Peyer's patch (tissue), 4 donors: Measurements from ENCODE around the gene UGT1A7.

Experiments used
- POLR2A ChIP-seq, 2 donors: fragments of 450-650 bp; IDR thresholded peaks; one replicate each; pipeline ENCODE4 v1.5.1; 2017; ENCODE audit warnings: antibody characterized with exemption in 2 of 2, mild to moderate bottlenecking in 2 of 2, moderate library complexity in 2 of 2
- TF ChIP-seq, protein P1 (sequence below), 6 experiments: fragments of 450-650 bp in 4 of 6; fragments of 200-600 bp in 2 of 6; sonication (generic) in 1 of 6; IDR thresholded peaks; one replicate each; pipeline ENCODE4 v1.5.1; 2017 to 2019; ENCODE audit warnings: antibody characterized with exemption in 6 of 6, mild to moderate bottlenecking in 3 of 6, moderate library complexity in 1 of 6

DNA sequence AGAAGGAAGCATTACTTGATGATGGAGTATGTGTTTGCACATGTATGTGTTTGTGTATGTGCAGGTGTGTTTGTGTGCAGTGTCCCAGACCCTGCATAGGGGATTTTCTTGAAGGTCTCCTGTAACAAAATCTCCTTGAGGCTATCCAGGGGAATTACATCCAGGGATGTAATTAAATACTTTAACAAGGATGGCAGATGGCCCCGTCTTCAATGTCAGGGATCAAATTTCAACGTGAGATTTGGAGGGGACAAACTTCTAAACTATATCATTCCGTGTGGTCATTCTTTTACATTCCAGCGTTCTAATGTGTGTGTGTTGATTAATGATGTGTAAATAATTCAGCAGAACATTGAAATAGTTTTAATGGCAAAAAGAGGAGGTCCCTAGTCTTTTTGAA, 6.7 kb upstream of the UGT1A7 start:
- TF ChIP-seq, protein P1, sequence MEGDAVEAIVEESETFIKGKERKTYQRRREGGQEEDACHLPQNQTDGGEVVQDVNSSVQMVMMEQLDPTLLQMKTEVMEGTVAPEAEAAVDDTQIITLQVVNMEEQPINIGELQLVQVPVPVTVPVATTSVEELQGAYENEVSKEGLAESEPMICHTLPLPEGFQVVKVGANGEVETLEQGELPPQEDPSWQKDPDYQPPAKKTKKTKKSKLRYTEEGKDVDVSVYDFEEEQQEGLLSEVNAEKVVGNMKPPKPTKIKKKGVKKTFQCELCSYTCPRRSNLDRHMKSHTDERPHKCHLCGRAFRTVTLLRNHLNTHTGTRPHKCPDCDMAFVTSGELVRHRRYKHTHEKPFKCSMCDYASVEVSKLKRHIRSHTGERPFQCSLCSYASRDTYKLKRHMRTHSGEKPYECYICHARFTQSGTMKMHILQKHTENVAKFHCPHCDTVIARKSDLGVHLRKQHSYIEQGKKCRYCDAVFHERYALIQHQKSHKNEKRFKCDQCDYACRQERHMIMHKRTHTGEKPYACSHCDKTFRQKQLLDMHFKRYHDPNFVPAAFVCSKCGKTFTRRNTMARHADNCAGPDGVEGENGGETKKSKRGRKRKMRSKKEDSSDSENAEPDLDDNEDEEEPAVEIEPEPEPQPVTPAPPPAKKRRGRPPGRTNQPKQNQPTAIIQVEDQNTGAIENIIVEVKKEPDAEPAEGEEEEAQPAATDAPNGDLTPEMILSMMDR (IDR thresholded peaks at IDR 0.05), result no peak
- no peak for TF ChIP-seq POLR2A (IDR thresholded peaks at IDR 0.05)
